Mucosa of rectum (tissue), 2 donors: Measurements from ENCODE around the gene GALNT13.

Experiments
- H3K27ac ChIP-seq, 2 donors: one replicate each; pipeline ENCODE4 v1.7.0; 2013; ENCODE audit warnings: inconsistent platforms in 2 of 2, low read depth in 2 of 2, low read length in 2 of 2
- H3K27me3 ChIP-seq, 2 donors: one replicate each; pipeline ENCODE4 v1.7.0; 2013; ENCODE audit warnings: low read length in 2 of 2; ENCODE audit not compliant: control insufficient read depth in 2 of 2, insufficient read depth in 2 of 2
- H3K36me3 ChIP-seq, 2 donors: one replicate each; pipeline ENCODE4 v1.7.0; 2013; ENCODE audit warnings: low read length in 2 of 2; ENCODE audit not compliant: control insufficient read depth in 2 of 2, insufficient read depth in 2 of 2
- H3K4me1 ChIP-seq, 2 donors: one replicate each; pipeline ENCODE4 v1.7.0; 2013; ENCODE audit warnings: low read length in 2 of 2, mild to moderate bottlenecking in 1 of 2; ENCODE audit not compliant: control insufficient read depth in 2 of 2, insufficient read depth in 2 of 2
- H3K4me3 ChIP-seq, 2 donors: one replicate each; pipeline ENCODE4 v1.7.0; 2013; ENCODE audit warnings: low read length in 2 of 2
- H3K9ac ChIP-seq, 2 donors: one replicate each; pipeline ENCODE4 v1.7.0; 2013; ENCODE audit warnings: low read length in 2 of 2, low read depth in 1 of 2, mild to moderate bottlenecking in 1 of 2
- H3K9me3 ChIP-seq, 2 donors: one replicate each; pipeline ENCODE4 v1.7.0; 2013; ENCODE audit warnings: low read length in 2 of 2; ENCODE audit not compliant: control insufficient read depth in 2 of 2
- donor health status: healthy.
- donor health status: Normal muscosa, but diverticular disease.

The GALNT13 gene

DNA sequence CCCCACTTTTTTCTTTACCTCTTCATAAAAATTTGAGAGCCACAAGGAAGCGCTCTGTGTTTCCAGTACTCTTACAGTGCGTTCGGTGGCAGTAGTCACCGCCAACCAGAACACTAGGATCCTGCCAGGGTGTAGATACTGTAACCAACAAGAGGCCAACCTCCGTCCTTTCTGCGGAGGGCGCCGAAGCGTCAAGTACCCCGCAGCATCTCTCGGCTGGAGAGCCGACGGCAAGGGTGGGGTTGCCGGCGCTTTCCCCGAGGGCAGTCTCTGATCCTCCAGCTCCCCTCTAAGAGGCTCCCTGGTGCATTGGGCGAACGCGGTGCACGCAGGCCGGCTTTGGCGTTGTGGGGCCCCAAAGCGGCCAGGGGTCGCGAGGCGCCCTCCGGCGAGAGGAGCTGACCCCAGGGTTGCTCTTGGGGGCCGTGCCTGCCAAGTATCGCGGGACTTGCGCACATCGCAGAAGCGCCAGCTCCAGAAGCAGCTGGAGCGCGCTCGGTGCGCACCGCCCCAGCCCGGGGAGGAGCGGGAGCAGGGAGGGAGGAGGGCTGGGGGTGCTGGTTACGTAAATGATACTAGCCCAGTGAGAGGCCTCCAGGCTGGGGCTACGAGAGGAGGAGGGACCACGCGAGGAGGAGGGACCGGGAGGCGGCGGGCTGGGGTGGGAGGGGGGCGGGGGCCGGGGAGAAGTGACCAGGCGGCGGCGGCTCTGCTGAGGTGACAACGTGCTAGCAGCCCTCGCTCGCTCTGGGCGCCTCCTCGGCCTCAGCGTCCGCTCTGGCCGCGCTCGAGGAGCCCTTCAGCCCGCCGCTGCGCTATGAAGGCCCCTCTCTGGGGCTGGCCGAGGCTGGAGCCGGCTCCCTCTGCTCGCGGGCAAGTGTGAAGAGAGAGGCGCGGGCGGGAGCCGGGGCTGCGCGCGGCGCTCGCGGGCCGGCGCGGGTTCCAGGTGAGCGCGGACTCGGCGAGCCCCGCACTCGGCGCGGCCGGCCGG, at the start of gene GALNT13:
GALNT13 (plus strand) TSS at position 692 of the 991 bp plus-strand sequence.
- no peak within 1 kb of the TSS for H3K9ac ChIP-seq
- no peak within 1 kb of the TSS for H3K4me3 ChIP-seq
- H3K27ac ChIP-seq = no peak within 1 kb of the TSS
- H3K9me3 ChIP-seq = no peaks in the 10 kb centered on the region
- no peaks in the 10 kb centered on the region for H3K36me3 ChIP-seq
- H3K4me1 ChIP-seq = no peaks in the 10 kb centered on the region
- H3K27me3 ChIP-seq = peaks cover 0 to 4% of the 10 kb centered on the region in 2 donors

DNA sequence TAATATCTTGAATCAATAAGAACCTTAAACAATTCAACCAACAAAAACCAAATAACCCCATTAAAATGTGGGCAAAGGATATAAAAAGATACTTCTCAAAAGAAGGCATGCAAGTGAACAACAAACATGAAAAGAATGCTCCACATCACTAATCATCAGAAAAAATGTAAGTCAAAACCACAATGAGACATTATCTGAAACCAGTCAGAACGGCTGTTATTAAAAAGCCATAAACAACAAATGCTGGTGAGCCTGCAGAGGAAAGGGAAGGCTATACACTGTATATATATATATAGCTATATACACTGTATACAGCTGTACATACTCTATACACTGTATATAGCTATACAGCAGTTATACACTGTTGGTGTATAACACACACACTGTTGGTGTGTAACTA, 47.8 kb upstream of the GALNT13 start:
- H3K27ac ChIP-seq = no peak overlapping the region
- no peaks in the 10 kb centered on the region for H3K4me1 ChIP-seq
- no peak overlapping the region for H3K9ac ChIP-seq
- peaks cover 0 to 2% of the 10 kb centered on the region in 2 donors for H3K9me3 ChIP-seq
- H3K36me3 ChIP-seq = no peaks in the 10 kb centered on the region
- no peak overlapping the region for H3K4me3 ChIP-seq
- no peaks in the 10 kb centered on the region for H3K27me3 ChIP-seq

DNA sequence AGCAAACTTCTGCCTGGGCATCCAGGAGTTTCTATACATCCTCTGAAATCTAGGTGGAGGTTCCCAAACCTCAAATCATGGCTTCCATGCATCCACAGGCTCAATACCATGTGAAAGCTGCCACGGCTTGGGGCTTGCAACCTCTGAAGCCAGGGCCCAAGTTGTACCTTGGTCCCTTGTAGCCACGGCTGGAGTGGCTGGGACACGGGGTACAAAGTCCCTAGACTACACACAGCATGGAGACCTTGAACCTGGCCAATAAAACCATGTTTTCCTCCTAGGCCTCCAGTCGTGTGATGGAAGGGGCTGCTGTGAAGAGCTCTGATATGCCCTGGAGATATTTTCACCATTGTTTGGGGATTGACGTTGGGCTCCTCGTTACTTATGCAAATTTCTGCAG, 43.4 kb upstream of the GALNT13 start:
- Histone ChIP-seq H3K36me3 (no peaks in the 10 kb centered on the region), H3K4me1 (no peaks in the 10 kb centered on the region), H3K9ac (no peak overlapping the region), H3K27me3 (no peaks in the 10 kb centered on the region), H3K27ac (no peak overlapping the region), H3K9me3 (no peaks in the 10 kb centered on the region), H3K4me3 (no peak overlapping the region)

DNA sequence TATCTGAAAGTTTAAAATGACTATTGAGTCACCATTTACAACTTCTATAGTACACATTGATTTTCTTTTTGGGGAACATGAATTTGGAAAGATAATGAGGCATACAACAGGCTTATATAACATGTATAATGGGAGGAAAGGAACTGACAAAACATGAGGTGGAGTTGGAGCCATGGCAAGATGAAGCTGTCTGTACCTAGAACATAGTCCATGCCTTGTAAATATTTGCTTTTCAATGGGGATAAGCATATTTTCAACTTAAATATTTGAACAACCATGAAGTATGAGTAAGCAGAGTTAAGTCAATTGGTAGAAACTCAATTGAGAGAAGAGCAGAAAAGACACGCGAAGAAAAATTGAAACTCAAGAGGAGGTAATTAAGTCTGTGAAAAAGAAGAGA, 37.1 kb upstream of the GALNT13 start:
- Histone ChIP-seq H3K9ac (no peak overlapping the region), H3K36me3 (no peaks in the 10 kb centered on the region), H3K27me3 (no peaks in the 10 kb centered on the region), H3K4me1 (no peaks in the 10 kb centered on the region), H3K9me3 (no peaks in the 10 kb centered on the region), H3K27ac (no peak overlapping the region), H3K4me3 (no peak overlapping the region)

DNA sequence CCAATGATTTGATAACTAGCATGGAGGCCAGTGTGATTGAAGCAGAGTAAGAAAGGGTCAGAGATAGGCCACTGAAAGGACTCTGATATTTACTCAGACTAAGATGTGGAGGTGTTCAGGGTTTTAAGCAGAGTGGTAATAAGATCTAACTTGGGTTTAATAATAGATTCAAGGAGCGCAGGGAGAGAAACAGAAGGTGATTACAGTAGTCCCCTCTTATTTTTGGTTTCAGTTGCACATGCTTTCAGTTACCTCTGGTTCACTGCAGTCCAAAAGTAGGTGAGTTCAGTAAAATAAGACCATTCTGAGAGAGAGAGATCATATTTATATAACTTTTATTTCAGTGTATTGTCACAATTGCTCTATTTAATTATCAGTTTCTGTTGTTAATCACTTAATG, 13.5 kb upstream of the GALNT13 start:
- H3K9me3 ChIP-seq = no peaks in the 10 kb centered on the region
- H3K27ac ChIP-seq = no peak overlapping the region
- H3K4me1 ChIP-seq = no peaks in the 10 kb centered on the region
- H3K9ac ChIP-seq = no peak overlapping the region
- no peaks in the 10 kb centered on the region for H3K36me3 ChIP-seq
- H3K27me3 ChIP-seq = no peaks in the 10 kb centered on the region
- H3K4me3 ChIP-seq = no peak overlapping the region

DNA sequence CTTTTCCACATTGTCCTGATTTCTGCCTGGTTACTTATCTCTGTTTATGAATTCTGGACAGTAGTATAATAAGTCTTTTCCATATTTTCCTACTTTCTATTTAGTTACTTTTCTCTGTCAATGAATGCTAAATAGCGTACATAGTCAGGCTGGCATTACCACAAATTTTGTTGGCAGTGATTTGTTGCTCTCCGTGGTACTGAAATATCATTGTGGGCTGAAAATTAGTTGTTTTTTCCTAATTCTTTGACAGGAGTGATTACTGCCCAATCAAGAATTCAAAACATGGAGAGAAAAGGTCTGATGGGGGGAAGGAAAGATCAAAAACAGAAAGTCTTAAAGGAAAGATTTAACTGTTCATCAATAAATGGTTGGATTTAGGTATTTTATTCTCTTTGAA, 7.7 kb upstream of the GALNT13 start:
- Histone ChIP-seq H3K4me3 (no peak overlapping the region), H3K9ac (no peak overlapping the region), H3K9me3 (no peaks in the 10 kb centered on the region), H3K4me1 (no peaks in the 10 kb centered on the region), H3K36me3 (no peaks in the 10 kb centered on the region), H3K27ac (no peak overlapping the region), H3K27me3 (no peaks in the 10 kb centered on the region)

DNA sequence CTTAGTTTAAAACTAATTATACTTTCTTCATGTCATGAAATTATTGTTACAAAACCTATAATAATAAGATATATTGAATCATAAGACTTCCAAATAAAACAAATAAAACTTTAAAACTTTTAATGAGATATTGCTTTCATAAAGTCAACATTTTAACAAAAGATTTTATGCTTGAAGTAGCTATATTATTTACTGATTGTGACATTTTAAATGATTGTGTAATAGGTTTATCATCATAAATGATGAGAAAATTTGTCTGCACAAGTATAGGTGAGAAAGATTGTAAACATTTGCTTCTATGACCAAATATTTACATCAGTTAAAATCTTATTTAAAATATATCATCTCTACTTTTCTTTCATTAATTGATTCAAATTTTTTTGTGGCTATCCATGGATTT, 5.1 kb upstream of the GALNT13 start:
- H3K27me3 ChIP-seq = no peaks in the 10 kb centered on the region
- H3K4me1 ChIP-seq = no peaks in the 10 kb centered on the region
- no peaks in the 10 kb centered on the region for H3K9me3 ChIP-seq
- H3K27ac ChIP-seq = no peak overlapping the region
- no peaks in the 10 kb centered on the region for H3K36me3 ChIP-seq
- no peak overlapping the region for H3K9ac ChIP-seq
- no peak overlapping the region for H3K4me3 ChIP-seq

DNA sequence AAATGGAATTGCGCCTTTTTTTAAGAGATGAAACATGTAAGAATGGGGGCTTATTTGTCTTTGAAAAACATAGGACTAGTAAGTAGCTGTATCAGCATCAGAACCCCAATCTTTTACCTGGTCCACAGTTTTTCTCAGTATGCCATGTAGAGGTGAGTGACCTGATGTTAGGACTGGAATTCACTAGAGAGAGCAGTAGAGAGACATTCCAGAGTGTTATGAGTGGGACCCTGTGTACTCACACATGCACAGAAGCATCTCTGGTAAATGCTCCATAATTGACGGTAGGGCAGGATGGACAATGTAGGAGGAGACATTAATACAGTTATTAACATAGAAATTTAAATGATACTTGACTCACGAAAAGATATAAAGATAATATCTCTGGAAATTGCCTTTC, 1.4 kb upstream of the GALNT13 start:
- Histone ChIP-seq H3K9ac (no peak overlapping the region), H3K36me3 (no peaks in the 10 kb centered on the region), H3K27ac (no peak overlapping the region), H3K4me3 (no peak overlapping the region), H3K9me3 (no peaks in the 10 kb centered on the region), H3K4me1 (no peaks in the 10 kb centered on the region), H3K27me3 (peaks cover 0 to 4% of the 10 kb centered on the region in 2 donors)

DNA sequence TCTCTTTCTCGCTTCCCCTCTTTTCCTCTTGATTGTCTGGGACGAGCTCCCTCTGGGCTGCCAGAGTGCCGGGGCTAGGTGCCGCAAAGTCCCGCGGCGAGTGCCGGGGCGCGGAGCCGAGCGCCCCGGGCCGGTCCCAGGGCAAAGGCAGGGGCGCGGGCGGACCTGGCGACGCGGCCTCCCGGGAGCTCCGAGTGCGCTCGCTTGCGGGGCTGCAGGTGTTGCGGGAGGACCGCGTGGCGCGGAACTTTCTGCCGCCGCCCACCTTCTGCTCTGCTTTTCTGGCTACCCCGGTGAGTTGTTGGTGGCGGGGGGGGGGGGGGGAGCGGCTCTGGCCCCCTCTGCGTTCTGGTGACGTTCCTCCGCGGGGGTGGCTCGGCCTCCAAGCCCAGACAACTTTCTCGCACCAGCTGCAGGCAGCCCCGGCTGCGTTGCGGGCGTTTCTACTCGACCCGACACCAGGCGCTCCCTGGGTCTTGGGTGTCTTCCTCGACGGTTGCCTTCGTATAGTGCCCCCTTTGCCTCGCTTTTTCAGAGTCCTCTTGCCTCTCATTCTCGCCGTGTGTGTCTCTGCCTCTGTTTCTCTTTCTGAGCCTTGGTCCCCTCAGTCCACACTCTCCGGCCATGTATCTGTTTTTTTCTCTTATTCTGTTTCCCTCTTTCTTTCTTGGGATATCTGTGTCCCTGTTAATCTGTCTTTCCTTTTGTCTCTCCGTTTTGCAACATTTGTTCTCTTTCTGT, 759 bp downstream of the GALNT13 start:
- Histone ChIP-seq H3K36me3 (no peaks in the 10 kb centered on the region), H3K9ac (no peak overlapping the region), H3K4me3 (no peak overlapping the region), H3K9me3 (no peaks in the 10 kb centered on the region), H3K4me1 (no peaks in the 10 kb centered on the region), H3K27me3 (peaks cover 0 to 4% of the 10 kb centered on the region in 2 donors), H3K27ac (no peak overlapping the region)
